Bone marrow (tissue), 2 donors: Measurements from ENCODE around the gene TMED10.

Experiments used
- DNase-seq, 2 donors: peaks; one replicate each; lab custom pipeline; 2025; lab: John Stamatoyannopoulos, UW

The TMED10 gene

DNA sequence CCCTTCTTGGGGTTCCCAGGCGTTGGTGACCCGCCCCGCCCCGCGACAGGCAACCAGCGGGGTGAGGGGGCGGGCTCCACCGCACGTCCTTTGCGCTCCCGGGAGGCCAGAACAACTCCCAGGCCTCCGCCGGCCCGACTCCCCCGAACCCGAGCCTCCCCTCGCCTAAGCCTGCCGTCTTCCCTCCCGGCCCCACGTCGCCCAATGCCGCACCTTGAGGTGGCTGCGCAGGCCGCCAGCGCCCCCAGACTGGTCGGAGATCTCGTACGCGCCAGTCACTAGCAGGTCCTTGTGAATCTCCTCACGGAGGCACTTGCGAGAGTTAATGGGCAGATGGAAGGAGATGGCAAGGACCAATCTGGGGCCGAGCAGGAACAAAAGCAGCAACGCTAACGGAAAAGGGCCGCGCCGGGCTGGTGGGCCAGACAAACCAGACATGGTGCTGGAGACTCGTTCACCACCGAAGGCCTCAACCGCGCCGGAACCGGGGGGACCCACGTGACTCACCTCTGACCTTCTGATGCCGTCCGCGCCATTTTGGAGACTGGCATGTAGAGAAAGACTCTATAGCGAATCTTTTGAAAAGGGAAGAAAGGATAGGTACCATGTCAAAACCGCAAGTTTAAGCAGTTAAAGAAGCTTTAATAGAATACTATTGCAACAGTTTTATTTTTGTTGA is at the start of gene TMED10:
Gene TMED10 (minus strand): TSS at position 471 of the 679 bp plus-strand sequence. CDS start 33 bp downstream, at position 438.
- peak; percentile 27 to 81 for DNase-seq

DNA sequence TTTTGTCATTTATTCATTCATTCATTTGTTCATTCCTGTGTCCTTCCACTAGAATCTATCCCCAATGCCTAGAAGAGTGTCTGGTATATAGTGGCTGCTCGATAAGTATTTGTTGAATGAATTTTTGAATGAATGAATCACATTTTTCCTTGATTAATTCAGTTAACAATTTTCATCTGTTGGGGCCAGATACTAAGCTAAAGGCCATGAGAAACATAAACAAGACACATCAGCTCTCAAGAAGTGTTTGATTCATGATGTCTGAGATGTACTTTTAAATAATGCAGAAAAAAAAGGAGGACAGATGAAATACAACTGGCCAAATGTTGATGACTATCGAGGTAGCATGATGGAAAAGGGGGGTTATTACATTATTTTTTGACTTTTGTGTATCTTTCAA is 48.1 kb upstream of the TMED10 start:
- DNase-seq: no peak

DNA sequence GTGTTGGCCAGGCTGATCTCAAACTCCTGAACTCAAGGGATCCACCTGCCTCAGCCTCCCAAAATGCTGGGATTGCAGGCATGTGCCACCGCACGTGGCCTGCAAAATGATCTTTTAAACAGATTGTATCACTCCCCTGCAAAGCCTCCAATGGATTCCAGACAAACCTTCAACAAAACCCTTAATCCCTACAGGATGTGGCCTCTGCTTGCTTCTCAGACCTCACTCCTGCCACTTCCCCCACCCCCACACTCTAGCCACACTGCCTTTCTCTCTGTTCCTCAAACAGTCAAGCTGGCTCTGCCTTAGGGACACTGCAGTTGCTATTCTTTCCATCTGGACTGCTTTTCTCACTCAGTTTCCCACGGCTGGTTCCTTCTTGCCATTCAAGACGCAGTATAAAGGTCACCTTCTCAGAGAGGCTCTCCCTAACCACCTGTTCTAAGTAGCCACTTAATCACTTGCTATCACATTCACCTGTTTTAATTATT is 47.3 kb upstream of the TMED10 start:
- peak in 1 of 2 donors; percentile 69 for DNase-seq

DNA sequence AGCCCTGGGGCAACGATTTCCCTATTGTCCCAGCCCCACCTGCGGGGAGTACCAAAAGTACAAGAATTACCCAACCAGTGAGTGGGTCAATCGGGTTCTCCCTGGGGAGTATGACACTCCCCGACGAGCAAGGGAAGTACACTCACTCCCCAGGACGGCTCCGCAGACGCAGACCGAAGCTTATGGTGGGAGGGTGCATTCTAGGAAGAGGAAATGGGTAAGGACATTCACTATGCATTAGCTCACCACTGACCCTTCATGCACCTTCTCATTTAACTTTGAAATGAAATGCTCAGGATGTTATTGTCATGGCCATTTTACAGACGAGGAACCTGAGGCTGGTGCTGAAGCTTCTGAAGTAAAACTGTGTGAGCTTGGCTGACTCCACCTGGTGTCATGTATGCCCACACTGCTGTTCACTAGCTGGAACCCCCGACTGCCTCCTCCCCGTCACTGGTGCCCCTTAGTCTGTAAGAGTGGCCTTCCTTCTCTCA is 45.8 kb upstream of the TMED10 start:
- no peak for DNase-seq

DNA sequence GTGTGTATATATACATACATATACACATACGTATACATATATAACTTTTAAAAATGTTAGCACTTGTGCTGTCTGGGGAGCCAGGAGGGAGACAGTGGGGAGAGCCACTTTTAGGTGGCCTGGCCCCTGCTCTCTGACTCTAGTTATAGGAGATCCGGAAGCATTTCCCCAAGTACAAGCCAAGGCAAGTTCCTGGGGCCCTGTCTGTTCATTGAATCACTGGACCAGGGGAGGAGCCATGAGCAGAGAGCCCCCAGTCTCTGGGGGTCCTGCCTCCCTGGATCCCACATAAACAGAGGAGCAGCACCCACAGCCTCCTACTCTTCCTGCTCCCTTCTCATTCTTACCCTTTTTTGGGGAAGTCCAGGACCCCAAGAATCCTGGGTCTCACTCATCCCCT is 45.4 kb upstream of the TMED10 start:
- no peak for DNase-seq

DNA sequence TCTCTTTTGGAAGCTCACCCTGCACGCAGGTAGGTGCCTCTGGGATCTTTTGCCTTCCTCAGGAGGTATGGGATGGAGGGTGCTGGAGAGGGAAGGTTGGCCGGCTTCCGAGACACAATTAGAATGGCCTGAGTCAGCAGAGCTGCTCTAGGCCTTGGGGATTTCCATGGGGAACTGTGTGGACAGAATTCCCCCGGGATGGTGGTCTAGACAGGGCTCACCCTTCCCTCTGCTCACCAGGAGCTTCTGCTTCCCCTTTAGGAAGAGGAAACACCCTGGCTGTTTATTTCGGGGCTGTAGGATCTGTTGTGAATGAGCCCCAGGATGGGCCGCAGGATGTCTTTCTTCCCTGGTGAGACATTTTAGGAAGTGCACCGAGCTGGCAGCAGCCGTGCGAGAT is 43.7 kb upstream of the TMED10 start:
- DNase-seq: no peak

DNA sequence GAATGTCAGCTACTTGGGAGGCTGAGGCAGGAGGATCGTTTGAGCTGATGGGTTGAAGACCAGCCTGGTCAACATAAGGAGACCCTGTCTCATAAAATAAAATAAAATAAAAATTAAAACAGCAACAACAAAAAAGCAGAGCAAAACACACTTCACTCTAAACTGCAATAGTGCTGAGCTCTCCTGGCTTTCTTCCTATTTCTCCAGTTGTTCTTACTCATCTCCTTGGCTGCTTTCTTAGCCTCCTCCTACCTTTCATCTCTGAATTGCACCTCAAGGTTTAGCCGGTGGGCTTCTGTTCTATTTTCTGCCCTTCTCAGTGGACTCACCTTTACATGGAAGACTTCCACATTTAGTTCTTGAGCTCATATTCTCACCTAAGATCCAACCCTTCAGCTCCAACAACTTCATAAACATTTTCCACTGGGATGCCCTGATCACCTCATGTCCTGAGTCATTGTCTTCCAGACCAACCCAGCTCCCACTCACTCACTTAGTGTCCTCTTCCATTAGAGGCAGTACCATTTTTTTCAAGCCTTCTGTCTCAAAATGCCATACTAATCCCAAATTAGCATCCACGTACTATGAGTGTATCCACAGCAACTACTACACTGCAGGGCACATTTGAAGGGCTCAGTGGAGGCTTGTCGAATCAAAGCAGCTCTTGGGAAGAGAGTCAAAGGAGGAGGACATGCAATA is 41.2 kb upstream of the TMED10 start:
- DNase-seq: no peak

DNA sequence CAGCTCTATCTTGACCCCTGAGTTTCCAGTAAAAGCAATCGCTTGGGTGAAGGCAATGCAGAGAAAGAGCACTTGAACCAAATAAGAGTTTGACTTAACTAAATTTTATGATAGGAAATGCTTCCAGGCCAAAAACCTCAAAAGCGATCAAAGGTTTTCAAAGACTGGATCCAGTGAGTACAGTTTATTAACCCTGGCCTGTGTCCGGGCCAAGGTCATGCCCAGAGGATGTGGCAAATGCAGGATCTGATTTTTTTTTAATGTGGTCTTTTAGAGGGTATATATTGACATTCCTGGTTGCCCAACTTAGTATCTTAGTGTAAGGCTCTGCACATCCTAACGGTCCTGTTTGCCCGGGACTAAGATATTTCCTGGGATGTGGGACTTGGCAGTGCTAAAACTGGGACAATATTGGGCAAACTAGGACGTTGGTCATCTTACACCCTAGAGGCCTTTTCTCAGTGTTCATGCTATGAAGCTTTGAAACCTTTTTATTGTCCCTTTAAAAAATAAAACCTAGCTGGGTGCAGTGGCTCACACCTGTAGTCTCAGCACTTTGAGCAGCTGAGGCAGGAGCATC is 40.1 kb upstream of the TMED10 start:
- no peak for DNase-seq

DNA sequence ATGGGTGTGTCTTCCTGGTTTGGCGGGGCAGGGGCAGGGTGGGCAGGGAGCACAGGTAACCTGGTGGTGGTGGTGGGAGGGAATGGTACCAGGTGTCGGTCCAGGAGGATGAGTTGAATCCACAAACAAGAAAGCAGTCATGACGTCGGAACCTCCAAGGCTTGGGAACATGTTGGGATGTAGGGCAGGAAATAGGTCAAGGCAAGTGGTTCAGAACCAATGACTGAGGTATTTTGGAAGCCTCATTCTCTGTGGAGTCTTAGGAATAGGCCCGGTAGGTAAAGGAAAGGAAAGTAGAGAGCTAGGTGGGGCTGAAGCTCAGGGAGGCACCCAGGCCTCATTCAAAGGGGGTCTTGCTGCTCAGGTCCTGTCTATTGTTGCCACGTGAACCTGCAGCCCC is 39.1 kb upstream of the TMED10 start:
- DNase-seq: no peak

DNA sequence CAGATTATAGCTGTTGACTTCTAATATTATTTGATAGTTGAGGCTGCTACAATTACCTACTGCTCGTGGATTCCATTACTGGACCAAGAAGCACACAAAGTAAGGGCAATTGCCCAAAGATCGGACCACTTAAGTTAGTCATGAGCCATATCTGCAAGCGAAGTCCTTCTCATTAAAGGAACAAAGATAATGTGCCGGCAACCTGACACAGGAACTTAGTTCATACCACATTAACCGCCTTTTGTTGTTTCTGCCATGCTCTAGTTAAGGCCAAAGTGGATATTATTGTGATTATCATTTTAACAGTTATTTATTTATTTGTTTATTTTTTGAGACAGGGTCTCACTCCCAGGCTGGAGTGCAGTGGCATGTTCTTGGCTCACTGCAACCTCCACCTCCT is 38.1 kb upstream of the TMED10 start:
- DNase-seq: no peak

DNA sequence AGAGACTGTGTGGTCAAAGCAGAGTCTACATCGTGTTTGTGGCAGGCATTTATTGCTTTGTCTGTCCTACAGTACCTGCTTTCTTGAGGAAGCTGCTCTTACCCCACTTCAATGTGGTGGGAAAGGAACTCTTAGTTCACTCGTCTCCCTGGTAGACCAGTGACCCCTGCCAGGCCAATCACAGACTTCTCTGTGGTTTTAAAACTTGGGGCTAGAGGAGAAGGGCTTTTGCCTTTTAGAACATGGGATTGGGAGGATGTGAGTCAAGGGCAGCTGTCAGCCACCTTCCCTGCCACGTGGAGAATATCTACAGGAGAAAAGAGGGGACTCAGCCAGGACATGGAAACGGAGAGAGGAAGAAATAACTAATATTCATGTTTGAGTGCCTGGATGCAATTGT is 36.8 kb upstream of the TMED10 start:
- DNase-seq: no peak

DNA sequence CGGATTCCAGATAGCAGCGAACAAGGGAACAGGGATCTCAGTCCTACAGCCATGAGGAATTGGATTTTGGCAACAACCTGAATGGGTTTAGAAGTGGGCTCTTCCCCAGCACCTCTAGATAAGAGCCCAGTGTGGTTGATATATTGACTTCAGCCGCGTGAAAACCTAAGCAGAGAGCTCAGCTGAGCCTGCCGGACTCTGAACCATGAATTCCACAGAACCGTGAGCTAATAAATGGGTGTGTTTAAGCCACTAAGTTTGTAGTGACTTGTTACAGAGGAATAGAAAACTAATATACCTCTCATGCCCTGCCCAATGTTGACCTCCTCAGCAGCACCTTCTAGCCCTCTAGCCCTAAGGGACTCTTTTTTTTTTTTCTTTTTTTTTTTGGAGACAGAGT is 32.4 kb upstream of the TMED10 start:
- DNase-seq: no peak

DNA sequence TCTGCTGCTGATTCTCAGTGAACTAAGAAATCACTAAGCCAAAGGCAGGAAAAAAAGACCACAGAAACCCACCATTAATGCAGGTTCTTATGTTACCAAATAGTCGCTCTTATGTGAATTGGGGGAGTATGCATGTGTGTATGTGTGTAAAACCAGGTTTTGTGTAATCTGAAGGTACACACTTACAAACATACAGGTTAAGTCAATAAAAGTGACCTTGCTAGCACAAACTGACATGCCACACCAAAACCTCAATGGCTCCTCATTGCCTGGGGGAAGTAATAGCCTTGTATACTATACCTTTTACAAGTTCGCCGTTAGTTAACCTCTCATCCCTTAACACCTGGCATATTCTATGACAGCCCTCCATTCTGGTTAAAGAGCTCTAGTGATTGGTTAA is 29.8 kb upstream of the TMED10 start:
- DNase-seq: no peak

DNA sequence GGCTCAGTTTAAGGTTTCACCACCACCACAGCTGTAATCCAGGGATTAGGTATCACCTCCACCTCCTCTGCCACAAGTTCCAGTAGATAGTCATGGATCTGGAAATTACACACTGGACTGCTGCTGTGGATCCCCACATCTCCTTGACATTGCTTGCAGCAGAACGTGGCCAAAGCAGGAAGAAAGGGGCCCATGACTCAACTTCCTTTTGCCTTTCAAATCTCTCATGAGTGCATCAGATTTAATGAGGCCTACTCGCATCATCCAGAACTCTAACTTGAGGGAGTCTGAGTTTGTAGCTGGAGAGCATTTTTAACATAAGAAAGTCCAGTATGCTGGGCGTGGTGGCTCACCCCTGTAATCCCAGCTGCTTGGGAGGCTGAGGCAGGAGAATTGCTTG is 29.2 kb upstream of the TMED10 start:
- peak in 1 of 2 donors; percentile 82 for DNase-seq

DNA sequence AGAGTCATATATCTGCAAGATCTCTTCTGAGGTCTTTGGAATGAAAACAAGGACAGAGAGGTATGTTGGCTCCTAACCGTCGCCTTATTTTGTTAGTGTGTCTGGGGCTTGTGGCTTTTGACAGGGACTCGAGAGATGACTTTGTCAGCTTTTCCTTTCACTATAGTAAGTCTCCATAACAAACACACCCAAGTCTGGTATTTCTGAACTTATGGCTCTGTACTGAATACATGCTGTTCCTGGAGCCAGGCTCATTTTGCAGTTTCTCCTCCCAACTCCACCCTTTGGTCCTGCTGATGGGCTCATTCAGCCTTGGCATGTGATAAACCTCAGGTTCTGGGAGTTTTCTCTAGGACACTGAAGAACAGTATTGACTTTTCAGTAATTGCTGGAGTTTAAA is 27.7 kb upstream of the TMED10 start:
- DNase-seq: no peak

DNA sequence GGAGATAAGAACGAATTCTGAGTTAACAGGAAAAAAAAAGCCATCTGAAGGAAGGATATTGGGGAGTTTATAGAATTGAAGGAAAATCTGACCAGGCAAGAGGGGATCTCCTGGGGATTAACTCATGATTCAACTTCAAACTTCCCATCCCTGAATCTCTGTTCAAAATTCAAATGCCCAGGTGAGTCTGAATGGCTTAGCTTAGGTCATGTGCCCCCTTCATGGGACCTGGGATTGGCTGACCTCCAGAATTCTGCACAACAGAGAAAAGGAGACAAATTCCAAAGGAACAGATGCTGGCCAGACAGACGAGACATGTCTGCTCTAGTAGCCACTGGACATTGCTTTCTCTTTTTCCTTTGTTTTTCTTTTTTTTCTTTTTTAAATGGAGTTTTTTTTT is 26.2 kb upstream of the TMED10 start:
- DNase-seq: no peak

DNA sequence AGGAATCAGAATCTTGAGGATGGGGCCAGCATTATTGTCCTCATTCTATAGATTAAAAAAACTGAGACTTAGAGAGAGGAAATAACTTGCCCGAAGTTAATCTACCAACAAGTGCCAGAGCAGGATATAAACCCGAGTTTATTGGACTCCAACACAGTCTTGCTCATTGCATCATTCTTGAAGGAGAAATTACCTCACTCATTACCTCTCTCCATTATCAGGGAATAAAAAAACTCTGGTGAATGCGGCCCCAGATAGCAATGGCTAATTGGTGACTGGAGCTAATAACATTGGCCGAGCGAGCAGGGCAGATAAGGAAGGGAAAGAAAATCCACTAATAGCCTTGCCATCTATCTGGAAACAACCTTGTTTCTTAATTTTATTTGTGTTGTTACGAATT is 24.7 kb upstream of the TMED10 start:
- DNase-seq: no peak

DNA sequence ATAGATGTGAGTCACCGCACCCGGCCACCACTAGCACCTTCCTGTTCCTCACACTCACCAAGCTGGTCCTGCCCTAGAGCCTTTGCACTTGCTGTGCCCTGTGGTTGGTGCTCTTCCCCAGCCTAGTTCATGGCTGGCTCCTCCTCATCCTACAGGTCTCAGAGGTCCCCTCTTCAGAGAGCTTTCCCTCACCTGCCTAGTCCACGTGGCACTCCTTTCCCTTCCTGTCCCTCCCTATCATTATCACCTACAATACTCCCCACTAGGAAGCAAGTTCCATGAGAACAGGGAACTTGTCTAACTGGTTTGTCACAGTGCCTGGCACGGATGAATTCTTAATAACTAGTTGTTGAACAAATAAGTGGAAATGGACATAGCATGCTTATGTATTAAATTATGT is 24.0 kb upstream of the TMED10 start:
- DNase-seq: no peak

DNA sequence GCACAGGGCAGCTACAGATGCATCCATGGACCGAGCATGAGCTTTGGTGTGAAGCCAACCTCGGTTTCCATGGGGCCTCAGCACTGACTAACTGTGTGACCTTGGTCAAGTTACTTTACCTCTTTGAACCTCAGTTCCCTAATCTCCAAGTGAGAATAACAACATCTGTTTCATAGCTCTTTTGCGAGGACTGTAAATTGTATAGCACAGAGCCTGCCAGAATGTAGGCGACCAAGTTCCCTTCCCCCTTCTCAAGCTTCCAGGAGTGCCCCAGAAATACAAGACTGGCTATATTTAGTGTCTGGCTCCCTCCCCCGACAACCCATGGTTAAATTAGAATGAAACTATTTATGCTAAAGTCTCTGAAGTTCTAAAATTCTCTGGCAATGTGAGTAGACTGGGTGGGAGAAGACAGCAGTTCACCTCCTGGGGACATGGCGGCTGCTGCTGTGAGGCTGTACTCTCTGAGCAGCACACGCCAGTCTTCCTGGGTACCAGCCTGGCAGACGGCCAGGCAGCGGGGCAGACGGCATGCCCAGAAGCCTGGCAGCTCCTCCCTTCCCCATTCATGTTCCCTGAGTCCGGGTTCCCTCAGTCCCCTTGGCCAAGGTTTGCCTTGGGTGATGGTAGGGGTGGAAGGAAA is 22.0 kb upstream of the TMED10 start:
- no peak for DNase-seq

DNA sequence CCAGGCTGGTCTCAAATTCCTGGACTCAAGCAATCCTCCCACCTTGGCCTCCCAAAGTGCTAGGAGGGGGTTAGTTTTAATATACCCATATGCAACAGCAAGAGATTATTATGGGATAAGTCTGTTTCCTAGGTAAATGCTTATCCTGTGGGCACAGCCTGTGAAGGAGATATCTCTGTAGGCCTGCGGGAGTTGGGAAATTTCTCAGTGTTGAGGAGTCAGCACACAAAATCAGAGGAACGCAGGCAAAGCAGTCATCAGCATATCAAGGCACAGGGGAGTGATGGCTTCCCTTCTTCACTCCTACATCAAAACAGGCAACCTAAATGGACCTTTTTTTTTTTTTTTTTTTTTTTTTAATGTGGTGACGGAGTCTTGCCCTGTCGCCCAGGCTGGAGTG is 20.9 kb upstream of the TMED10 start:
- DNase-seq: no peak

DNA sequence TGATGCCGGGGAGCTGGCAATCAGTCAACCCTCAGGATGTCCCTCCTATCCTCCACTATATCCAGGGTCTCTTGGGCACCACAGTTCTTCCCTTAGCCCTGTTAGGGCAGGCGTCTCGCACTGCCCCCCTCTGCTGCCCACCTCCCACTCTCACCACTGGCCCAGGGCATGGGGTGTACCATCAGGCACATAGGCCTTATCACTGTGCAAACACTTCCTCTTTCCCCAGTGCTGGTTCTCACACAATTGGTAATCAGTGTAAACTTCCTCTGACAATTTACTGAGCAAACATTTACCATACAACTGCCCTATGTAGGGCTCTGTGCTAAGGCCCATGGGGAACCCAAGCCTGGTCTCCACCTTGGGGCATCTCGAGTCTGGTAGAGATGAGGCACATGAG is 20.1 kb upstream of the TMED10 start:
- DNase-seq: peak; percentile 12 to 46

DNA sequence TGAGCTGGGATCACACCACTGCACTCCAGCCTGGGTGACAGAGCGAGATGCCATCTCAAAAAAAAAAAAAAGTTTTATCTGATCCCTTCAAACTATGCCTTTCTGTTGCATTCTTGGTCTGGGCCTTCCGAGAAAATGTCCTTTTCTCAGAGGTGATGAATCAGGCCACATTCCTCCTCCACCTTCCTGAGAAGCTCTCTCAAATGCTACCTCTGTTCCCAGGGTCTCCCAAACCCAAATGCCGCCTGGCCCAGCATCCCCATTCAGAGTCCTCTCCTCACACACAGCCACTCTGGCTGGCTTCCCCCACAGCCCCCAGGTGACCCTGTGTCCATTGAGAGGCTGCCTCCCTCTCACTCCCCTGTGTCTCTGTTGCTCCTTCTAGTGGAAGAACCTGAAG is 19.7 kb upstream of the TMED10 start:
- DNase-seq: no peak

DNA sequence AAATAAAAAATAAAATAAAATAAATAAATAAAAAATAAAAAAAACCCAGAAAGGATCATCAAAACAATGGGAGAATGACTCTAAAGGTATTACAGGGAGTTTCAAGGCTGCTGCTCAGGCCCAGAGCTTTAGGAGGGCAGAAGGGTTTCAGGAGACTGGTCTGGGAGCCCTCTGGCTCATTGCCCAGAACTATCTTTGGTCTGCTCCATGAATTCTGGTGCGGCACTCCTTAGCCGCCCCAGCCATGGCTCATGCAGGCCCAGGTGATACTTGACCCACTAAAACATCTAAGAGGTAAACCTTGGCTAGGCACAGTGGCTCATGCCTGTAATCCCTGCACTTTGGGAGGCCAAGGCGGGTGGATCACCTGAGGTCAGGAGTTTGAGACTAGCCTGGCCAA is 14.7 kb upstream of the TMED10 start:
- no peak for DNase-seq
